GM19324 (cell line): Measurements from ENCODE around the gene LYRM4.

Experiments used
- ATAC-seq: cut with Tn5 transposase; IDR thresholded peaks from one replicate; pipeline ENCODE4 v1.9.1; 2021; ENCODE audit warnings: mild to moderate bottlenecking, moderate library complexity; ENCODE audit not compliant: unreplicated experiment, low FRiP score

Gene LYRM4

DNA sequence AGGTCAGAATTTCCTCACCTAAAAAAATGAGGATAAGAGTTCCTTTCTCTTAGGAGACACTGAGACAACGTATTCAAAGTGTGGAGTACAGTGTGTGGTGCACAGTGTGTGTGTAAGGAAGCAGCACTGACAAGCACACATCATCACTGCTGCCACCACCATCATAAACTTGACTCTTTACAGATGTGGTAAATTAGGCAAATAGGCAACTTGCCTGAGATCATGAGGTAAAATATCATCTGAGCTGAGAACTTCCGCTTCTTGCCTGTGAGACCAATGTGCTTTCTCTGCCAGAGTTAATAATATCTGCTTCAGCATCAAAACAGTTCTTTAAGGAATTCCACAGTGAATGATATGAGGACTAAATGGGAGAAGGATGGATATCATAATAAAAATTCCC, 52.7 kb downstream of the LYRM4 start:
- ATAC-seq = no peak

DNA sequence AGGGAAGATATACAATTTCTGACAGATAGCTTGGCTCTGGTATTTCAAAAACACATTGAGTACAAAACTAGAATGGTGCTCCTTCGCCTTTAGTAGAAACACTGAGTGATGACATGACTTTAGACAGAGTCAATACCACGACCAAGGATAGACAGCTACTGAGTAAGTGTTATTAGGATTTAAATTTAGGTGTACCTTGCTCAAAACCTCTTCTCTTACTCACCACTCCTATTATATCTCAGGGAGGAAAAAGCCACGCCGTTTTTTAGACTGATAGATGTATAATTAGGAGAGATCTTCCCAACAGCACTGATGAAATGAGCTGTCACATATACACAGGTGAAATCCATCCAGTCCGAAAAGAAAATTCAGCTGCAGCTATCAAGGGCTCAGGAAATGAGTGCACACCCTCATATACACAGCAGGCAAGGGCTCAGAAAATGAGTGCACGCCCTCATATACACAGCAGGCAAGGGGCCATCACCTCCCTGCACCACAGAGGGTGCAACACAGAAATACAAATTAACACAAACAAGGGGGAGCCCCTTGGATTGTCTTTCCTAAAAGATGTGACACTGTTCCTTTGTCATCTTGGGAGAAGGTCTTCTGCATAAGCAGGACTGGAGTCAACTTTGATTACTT, 53.7 kb downstream of the LYRM4 start:
- no peak for ATAC-seq

DNA sequence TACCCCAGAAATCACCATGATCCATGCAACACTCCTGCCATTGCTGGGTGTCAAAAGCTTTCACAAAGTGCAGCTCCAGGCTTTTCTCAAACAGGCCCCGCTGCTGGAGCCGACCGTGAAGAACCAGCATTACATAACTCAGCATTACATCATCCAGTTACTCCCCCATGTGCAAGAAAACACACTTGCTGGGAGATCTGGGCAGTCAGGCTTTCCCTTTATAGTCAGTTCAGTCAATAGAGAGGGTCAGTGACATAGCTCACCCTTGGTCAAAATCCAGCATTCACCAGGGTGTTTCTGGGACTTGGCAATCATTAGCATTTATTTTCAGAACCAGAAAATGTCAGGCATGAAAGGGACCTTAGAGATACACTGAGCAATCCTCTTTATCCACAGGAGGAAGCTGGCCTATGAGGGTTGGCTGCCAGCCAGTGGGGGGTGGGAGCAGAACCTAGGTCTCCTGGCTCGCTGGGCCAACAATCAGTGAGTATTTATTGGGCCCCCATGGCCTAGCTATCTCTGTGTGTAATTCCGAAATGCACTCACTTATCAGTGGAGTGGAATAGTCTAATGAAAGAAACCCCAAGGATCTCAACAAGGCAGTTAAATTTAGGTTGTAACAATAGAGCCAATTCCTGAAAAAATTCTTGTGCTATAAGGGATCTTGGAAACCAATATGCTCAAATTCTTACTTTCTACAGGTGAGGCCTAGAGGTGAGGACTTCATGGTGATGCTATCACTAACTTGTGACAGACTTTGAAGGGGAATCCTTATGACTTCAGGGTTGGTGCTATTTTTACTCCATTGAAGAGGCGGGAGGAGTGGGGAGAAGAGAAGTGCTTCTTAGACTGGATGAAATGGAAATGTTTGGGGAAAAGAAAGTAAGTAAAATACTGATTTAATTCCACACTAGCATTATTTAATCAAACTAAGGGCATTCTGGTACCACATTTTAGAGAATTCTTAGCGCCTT, 54.6 kb downstream of the LYRM4 start:
- no peak for ATAC-seq

DNA sequence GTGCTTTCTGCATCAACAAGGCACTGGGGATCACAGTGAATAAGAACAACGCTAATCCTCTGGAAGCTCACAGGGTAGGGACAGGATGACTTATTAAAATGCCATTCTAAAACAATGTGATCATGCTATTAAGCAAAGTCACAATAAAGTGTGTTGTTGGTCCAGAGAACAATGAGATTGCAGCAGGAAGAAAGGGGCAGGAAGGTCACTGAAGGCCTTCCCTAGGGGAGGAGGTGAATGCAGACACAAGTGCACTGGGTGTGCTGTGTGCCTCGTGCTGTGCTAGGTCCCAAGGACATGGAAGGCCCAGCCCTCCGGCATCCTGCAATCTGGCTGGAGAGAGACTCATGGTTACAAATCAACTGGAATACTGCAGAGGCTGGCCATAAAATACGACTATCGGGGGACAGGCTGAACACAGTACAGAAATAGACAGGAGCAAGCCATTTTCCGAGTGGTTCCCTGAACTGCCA, 55.7 kb downstream of the LYRM4 start:
- ATAC-seq = no peak

DNA sequence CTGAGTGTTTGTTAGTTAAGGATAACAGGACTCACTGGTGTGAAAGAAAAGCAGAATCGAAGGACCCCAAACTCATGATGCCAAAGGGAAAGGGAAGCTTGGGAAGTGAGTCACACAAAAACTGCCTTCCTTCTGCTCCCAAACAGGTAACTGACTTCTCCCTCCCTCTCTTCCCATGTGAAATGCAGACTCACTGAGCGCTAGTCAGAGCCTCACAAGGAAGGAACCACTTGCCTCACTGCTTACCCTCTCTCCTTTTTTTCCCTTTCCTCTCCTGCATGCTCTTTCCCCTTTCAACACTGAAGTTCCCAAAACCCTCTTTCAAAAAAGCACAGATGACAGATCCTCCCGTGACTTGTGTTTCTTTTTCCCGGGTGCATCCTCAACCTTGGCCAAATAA, 56.4 kb downstream of the LYRM4 start:
- no peak for ATAC-seq

DNA sequence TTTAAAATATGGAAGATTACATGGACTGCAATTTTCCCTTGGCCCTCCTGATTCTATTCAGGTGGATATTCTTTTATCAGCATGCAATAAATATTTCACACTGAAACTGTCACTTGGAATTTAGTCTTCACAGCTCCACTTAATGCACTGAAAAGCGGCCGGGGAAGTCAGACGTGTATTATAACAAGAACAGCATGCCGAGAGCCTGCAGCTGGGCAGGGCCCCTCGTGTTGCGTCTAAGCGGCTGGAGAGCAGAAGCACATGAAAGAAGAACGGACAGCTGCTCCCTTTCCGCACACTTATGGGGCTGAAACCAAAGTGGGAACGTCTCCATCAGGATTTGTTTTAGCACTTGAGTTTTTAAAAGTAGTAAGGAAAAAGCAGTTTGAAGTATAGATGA, 57.2 kb downstream of the LYRM4 start:
- no peak for ATAC-seq

DNA sequence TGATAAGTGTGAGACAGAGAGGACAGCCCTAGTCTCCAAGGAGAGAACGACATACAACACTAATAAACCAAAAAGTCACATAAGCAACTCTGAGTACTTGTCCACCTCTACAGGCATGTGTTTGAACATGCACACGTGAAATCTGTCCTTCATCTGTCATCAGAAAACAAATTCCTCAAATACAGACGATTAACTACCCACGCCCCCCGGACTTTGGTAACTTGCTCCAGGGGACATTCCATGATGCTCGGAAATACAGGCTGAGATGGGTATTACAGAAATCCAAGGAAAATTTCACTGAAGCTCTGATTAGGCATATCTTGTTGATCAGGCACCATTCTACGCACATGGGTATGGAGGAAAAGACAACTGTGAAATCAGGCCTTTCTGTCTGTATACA, 57.8 kb downstream of the LYRM4 start:
- no peak for ATAC-seq

DNA sequence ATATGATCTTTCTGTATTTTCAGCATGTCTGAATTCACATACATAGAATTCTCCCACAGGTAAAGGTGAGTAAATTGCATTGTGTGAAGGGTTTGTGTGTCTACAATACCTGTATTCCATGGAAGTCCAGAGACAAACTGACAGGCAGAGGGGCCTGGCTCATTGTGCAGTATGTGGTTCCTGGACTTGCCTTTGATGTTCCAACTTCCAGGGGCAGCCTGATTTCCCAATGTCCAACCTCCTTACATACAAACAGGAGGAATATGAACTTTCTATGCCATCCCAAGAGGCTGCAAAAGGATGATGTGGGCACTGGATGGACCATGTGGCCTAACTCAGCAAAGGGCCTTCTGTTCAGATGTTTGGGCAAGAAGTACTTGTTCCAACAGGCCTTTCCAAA, 58.5 kb downstream of the LYRM4 start:
- no peak for ATAC-seq

DNA sequence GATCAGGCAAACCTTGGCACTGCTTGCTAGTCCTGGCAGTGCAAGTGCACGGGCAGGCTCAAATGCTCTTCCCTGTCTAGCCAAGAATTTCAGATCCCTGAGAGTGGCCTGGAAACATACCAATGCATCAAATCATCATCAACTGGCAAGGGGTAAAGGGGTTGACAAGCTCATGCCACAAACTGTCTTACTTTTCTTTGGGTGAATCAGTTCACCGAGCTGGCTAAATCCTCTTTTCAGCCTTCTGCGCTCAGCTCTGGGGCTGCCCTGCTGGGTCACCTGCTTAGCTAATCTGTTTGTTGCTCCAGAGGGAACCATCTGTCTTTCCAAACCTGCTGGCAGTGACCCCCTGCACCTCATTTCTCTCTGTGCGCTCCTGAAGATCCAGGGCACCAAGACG, 59.5 kb downstream of the LYRM4 start:
- ATAC-seq = no peak

DNA sequence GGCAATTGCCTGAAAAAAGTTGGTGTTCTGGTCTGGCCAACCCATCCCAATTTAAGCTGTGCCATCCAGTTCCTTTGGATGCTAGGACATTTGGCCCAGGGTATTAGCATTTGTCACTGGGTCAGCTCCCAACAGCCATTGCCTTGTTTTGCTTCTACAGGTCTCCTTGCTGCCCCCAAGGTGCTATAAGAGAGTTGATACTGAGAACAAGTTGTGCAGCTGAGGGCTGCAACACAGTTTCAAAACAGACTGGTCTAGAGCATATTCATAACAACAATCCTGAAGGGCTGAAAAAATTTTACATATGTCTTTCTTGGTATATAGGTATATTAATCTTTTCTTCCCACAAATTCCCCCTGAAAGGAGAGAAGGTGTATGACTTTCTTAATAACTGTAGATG, 61.0 kb downstream of the LYRM4 start:
- ATAC-seq = no peak

DNA sequence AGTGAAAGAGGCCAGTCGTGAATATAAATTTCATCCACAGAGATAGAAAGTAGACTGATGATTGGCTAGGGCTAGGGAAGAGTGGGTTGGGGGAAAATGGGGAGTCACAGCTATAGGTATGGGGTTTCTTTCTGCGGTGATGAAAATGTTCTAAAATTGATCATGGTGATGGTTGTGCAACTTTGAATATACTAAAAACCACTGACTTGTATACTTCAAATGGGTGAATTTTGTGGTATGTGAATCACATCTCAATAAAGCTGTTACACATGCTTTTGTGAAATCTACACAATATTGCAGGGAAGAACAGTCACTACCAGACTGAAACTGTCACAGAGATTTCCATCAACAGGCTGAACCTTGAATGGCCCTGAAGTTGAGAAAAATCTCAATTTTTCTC, 61.5 kb downstream of the LYRM4 start:
- no peak for ATAC-seq

DNA sequence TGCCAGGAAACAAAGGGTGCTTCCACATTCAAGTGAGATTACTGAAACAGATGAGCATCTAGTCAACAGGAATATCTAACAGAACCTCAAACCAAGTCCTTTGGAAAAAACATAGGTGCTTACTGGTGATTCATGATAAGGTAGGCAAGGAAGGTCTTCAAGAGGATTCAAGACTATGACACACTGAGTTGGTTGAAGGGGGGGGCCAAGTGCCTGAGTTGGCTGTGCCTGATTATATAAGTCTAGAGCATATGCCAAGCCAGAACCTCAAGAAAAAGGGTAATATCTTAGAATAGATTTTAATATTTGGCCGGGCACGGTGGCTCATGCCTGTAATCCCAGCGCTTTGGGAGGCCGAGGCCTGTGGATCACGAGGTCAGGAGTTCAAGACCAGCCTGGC, 63.7 kb downstream of the LYRM4 start:
- no peak for ATAC-seq

DNA sequence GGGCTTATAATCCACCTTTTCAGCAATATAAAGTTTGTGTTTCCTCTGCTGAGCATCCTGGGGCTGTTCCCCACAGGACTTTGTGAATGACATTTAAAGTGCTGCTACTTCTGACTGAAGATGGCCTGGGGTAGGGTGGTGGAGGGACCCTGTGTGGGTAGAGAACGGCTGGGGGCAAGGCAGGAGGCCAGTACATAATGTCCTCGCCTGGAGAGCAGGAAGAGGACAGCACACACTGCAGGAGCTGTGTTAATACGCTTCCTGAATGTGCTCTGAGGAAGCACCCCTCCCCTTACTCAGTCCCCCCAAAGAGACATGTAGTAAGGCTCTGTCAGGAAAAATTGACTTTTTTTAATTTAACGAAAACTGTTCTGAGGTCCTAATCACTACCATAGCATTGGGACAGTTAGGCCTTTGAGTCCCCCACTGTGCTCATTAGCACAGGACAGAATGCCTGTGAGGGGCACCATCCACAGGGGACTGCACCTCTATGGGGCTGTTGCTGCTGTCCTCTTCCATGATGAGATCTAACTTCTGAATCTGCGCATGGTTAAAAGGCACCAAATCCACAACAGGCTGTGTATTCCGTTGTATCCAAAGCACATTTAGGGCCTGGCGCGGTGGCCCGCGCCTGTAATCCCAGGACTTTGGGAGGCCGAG, 68.5 kb downstream of the LYRM4 start:
- no peak for ATAC-seq

DNA sequence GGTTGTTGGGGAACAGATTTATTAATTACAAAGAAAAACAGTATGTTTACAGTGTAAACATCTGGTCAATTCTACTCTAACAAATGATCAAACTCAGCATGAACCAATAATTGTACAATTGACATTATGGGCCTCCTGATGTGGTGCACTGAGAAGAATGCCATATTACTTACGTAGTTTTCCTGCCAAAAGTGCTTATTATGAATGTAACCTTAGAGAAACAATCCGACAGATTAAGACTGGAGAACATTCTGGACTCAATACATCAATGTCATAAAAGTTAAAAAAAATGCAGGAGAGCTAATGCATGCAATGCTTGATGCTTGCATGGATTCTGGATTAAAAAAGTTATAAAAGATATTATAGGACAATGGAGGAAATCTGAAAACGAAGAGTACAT, 69.0 kb downstream of the LYRM4 start:
- ATAC-seq = no peak

DNA sequence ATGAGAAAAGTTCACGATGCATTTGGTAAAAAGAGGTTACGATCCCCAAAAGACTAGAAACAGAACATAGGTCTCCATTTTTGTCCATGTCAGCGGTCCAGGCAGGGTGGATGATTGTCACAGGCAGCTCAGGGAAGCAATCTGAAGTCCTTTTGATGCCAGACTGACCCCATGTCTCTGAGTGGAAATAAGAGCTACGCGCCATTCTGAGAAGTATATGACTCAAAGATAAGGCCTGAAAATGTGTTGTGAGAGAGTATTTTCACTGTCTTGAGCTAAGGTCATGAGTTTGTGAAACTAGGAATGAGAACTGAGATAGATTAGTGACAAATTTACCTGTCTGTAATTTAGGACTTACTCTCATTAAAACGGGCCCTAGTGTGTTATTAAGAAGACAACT, 69.5 kb downstream of the LYRM4 start:
- ATAC-seq = no peak

DNA sequence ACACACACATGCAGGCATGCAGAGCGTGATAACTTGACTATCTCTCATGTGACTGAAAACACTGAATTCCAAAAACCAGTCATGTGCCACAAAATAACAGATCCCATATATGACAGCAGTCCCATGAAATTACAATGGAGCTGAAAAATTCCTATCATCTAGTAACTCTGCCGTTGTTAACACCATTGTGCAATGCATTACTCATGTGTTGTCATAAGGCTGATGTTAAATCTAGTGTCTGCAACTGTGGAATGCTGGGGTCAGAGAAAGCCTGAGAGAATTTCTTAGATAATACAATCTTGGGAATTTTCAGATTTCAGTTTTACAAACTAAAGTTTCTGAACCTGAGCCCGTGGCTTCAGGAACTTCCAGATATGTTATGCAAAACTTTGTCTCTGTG, 70.2 kb downstream of the LYRM4 start:
- ATAC-seq = no peak

DNA sequence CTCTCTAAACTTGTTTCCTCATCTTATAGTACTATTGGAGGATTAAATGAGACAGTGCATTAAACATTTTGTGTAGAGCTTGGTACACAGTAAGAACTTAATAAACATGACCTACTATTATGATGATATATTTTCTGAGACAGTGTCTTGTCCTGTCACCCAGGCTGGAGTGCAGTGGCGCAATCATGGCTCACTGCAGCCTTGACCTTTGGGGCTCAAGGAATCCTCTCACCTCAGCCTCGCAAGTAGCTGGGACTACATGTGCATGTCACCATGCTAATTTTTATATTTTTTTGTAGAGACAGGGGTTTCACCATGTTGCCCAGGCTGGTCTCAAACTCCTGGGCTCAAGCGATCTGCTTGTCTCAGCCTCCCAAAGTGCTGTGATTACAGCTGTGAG, 72.1 kb downstream of the LYRM4 start:
- ATAC-seq = no peak

DNA sequence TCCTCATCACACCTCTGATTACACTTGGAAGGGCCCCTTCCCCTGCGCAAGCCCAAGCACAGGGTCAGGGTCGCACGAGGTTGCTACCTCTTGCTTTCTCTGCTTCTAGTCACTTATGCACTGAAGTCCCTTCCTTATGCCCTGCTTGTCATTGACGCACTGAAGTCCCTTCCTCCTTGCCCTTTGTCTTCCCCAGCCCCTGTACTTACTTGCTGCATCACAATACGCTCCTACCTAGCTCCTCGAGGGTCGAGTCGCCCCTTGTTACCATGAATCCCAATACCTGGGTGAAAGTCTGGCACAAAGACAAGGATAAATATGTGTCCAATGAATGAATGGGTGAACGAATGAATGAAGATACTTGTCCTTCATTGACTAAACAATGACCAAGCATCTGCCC, 75.9 kb downstream of the LYRM4 start:
- ATAC-seq = no peak

DNA sequence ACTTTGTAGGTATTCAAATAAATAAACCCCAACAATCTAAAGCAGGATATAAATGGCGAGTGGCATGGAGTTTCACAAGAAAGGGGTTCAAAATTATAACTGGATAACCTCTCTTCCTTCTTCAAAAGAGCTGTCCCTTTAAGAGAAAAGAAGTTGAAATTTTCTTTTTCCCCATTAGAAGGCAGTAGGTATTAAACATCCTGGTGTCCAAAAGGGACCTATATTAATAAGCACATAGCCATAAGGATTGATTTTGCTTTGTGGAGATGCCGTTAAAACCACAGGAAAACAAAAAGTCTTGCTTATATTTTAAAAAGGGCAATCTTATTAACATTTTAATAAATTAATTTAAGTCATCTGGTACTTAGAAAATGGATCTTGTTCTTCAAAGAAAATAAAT, 76.5 kb downstream of the LYRM4 start:
- ATAC-seq = no peak

DNA sequence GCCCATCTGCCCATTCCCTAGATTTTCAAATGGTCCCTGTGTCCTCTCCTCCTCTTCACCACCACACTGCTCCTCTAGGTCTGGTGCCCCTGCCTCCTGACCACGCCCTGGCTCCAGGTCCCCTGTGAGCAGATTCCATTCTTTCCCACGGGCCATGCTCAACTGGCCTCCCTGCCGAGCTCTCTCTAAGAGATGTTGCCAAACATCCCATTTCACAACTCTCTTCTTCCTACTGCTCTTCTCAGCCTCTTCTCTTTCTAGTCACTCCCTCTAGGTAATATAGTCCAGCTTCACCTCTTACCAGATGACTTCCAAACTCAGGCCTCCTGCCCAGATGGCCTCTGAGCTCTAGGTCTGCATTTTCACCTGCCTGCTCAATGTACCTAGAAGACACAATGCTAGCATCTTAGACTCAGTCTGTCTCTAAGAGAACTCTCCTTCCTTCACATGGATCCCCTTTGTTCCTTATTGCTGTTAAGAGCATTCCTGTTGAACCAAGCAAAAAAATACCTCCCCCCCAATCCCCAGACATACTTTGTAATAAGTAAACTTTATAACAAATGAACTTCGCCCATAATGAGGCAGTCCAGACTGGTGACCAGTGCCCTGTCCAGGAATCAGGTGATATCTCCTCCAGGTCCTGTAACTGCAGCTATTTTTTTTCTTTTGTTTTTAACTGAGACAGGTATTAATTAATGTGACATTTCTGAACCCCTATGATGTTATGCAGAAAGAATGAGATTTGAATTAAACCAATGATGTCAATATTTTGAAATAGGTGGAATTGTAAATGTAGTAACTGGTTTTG, 79.0 kb downstream of the LYRM4 start:
- ATAC-seq = no peak

DNA sequence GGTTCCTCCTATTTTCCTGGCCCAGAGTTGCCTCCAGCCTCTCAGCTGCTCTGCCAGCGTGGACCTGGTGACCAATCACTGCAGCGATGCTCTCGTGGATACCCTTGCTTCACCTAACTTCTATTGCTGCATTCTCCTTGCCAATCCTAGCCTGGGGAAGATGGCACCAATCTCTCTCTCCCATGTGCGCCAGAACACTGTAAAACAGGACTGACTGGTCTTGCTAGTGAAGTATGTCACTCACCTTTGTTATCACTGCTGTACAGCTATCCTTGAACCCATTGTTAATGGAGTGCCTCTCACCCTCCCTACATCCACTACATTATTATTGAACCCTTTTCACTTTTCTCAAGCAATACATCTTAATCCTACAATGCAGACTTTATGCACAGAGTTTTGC, 80.1 kb downstream of the LYRM4 start:
- ATAC-seq = no peak
